OCI-LY3 (cell line): ENCODE results near the gene UBE2L6.

Source experiments
- H2AFZ ChIP-seq: fragments of 200-600, 300-600 bp; shearing (Covaris generic); 2 replicates; pipeline ENCODE4 v1.6.0; 2014; ENCODE audit warnings: antibody characterized with exemption, low read depth, low read length
- H3K27ac ChIP-seq: fragments of 200-600, 300-600 bp; sonication (generic); 2 replicates; pipeline ENCODE4 v1.5.1; 2014; ENCODE audit warnings: mild to moderate bottlenecking, low read length, moderate library complexity, mixed read lengths
- H3K27me3 ChIP-seq: fragments of 200-600, 300-600 bp; sonication (generic); 2 replicates; pipeline ENCODE4 v1.6.1; 2014; ENCODE audit warnings: low read depth, low read length, mixed read lengths
- H3K36me3 ChIP-seq: fragments of 200-600, 300-600 bp; sonication (generic); replicated peaks from 2 replicates; pipeline ENCODE3; 2014; ENCODE audit warnings: low read depth, low read length, mixed read lengths
- H3K4me1 ChIP-seq: fragments of 300-600, 200-600 bp; sonication (generic); 2 replicates; pipeline ENCODE4 v1.6.1; 2014; ENCODE audit warnings: low read length, mixed read lengths
- H3K4me2 ChIP-seq: fragments of 200-600, 300-600 bp; sonication (generic); 2 replicates; pipeline ENCODE4 v1.6.1; 2014; ENCODE audit warnings: low read length, mixed read lengths
- H3K4me3 ChIP-seq: fragments of 300-600, 200-600 bp; sonication (generic); 2 replicates; pipeline ENCODE4 v1.5.1; 2014; ENCODE audit warnings: antibody characterized with exemption, mild to moderate bottlenecking, low read length, moderate library complexity
- H3K79me2 ChIP-seq: fragments of 300-600, 200-600 bp; shearing (Covaris generic); 2 replicates; pipeline ENCODE4 v1.6.1; 2014; ENCODE audit warnings: mild to moderate bottlenecking, low read length, mixed read lengths
- H3K9ac ChIP-seq: fragments of 300-600, 200-600 bp; shearing (Covaris generic); 2 replicates; pipeline ENCODE4 v1.6.0; 2014; ENCODE audit warnings: mild to moderate bottlenecking, low read length, moderate library complexity
- H3K9me3 ChIP-seq: fragments of 200-600, 300-600 bp; shearing (Covaris generic); 2 replicates; pipeline ENCODE4 v1.6.1; 2014; ENCODE audit warnings: low read length, mixed read lengths; ENCODE audit not compliant: insufficient read depth
- H4K20me1 ChIP-seq: fragments of 200-600, 300-600 bp; sonication (generic); 2 replicates; pipeline ENCODE4 v1.6.1; 2016; ENCODE audit warnings: low read length, mixed read lengths; ENCODE audit not compliant: insufficient read depth
- CTCF ChIP-seq: fragments of 200-600, 300-600 bp; sonication (generic); IDR thresholded peaks from 2 replicates; pipeline ENCODE4 v1.5.1; 2014; ENCODE audit warnings: antibody characterized with exemption, low read length, low read depth
- EZH2phosphoT487 ChIP-seq: fragments of 200-600 bp; shearing (Covaris generic); IDR thresholded peaks from 2 replicates; pipeline ENCODE4 v1.6.1; 2018; ENCODE audit warnings: antibody characterized with exemption, mixed run types, low read depth

Gene UBE2L6

GRCh38 chr11:57513911-57514537 is 53.4 kb downstream of the UBE2L6 start:
- Histone ChIP-seq H3K36me3 (peaks cover 13% of the 10 kb centered on the region), H3K27ac (peak overlapping the region; percentile 56), H3K27me3 (no peaks in the 10 kb centered on the region), H3K9ac (peak overlapping the region; percentile 86), H4K20me1 (peaks cover 6% of the 10 kb centered on the region; the same call in 1 of the 2 replicates), H3K79me2 (peaks cover 59% of the 10 kb centered on the region), H3K4me1 (peaks cover 19% of the 10 kb centered on the region), H3K4me3 (peak overlapping the region; percentile 89), H3K9me3 (no peaks in the 10 kb centered on the region), H2AFZ (peak overlapping the region; percentile 52), H3K4me2 (peak overlapping the region; percentile 80)
- TF ChIP-seq EZH2phosphoT487, result no peak
- TF ChIP-seq CTCF, result no peak

- peaks cover 6% of the 10 kb centered on the region; the same call in 1 of the 2 replicates for H4K20me1 ChIP-seq
- H2AFZ ChIP-seq, result no peak overlapping the region
- H3K27ac ChIP-seq, result no peak overlapping the region
- no peaks in the 10 kb centered on the region for H3K9me3 ChIP-seq
- H3K27me3 ChIP-seq, result no peaks in the 10 kb centered on the region
- H3K4me1 ChIP-seq, result peaks cover 15% of the 10 kb centered on the region
- H3K36me3 ChIP-seq, result peaks cover 16% of the 10 kb centered on the region
- peak overlapping the region; percentile 89 for H3K4me3 ChIP-seq
- peak overlapping the region; percentile 80 for H3K4me2 ChIP-seq
- H3K79me2 ChIP-seq, result peaks cover 65% of the 10 kb centered on the region
- TF ChIP-seq CTCF (no peak), EZH2phosphoT487 (no peak)
- peak overlapping the region; percentile 86 for H3K9ac ChIP-seq
These were observed 54.0 kb downstream of the UBE2L6 start for GRCh38 chr11:57513452-57513795.

GRCh38 chr11:57512646-57513451 is 54.6 kb downstream of the UBE2L6 start:
- peak overlapping the region; percentile 89 for H3K4me3 ChIP-seq
- peaks cover 70% of the 10 kb centered on the region for H3K79me2 ChIP-seq
- H3K9ac ChIP-seq, result no peak overlapping the region
- peaks cover 18% of the 10 kb centered on the region for H3K36me3 ChIP-seq
- H3K4me1 ChIP-seq, result peaks cover 14% of the 10 kb centered on the region
- peaks cover 6% of the 10 kb centered on the region; the same call in 1 of the 2 replicates for H4K20me1 ChIP-seq
- peak overlapping the region; percentile 80 for H3K4me2 ChIP-seq
- H2AFZ ChIP-seq, result no peak overlapping the region
- no peak overlapping the region for H3K27ac ChIP-seq
- TF ChIP-seq EZH2phosphoT487 (no peak), CTCF (no peak)
- no peaks in the 10 kb centered on the region for H3K27me3 ChIP-seq
- H3K9me3 ChIP-seq, result no peaks in the 10 kb centered on the region

- Histone ChIP-seq H3K4me1 (peaks cover 14% of the 10 kb centered on the region), H3K27me3 (no peaks in the 10 kb centered on the region), H3K9me3 (no peaks in the 10 kb centered on the region), H3K4me3 (no peak overlapping the region), H3K4me2 (no peak overlapping the region), H2AFZ (no peak overlapping the region), H3K79me2 (peaks cover 76% of the 10 kb centered on the region), H3K9ac (no peak overlapping the region), H3K27ac (no peak overlapping the region), H4K20me1 (peaks cover 6% of the 10 kb centered on the region; the same call in 1 of the 2 replicates), H3K36me3 (peaks cover 21% of the 10 kb centered on the region)
- TF ChIP-seq CTCF (no peak), EZH2phosphoT487 (no peak)
These were observed 55.6 kb downstream of the UBE2L6 start for GRCh38 chr11:57511741-57512430.
